Measurements from ENCODE around the gene AMN.

- TF ChIP-seq GATA2 (IDR thresholded peaks at IDR 0.05; ENCODE audit: low read depth, low read length) (no peak), GATA3 (IDR thresholded peaks at IDR 0.05; ENCODE audit: low read depth, low read length) (no peak)
Observed at GRCh38 chr14:102971836-102972606, 49.6 kb downstream of the AMN start.
